ENCODE results near the gene ACTN1.

The ACTN1 gene

GRCh38 chr14:68968721-68969120 lies 10.4 kb downstream of the ACTN1 start:
- DNase-seq = no peak

GRCh38 chr14:68968051-68968450 lies 11.1 kb downstream of the ACTN1 start:
- no peak for DNase-seq

GRCh38 chr14:68967459-68967940 lies 11.6 kb downstream of the ACTN1 start:
- DNase-seq = no peak

- no peak for DNase-seq
Observed at GRCh38 chr14:68966872-68967301, 12.2 kb downstream of the ACTN1 start.

- no peak for DNase-seq
Observed at GRCh38 chr14:68965261-68965761, 13.8 kb downstream of the ACTN1 start.

- DNase-seq = no peak
Observed at GRCh38 chr14:68964300-68965093, 14.6 kb downstream of the ACTN1 start.

GRCh38 chr14:68962681-68963080 lies 16.4 kb downstream of the ACTN1 start:
- no peak for DNase-seq

- DNase-seq = peak in 2 of 14 donors; percentile 15 to 80
Observed at GRCh38 chr14:68961781-68962584, 17.1 kb downstream of the ACTN1 start.

- no peak for DNase-seq
Observed at GRCh38 chr14:68961361-68961760, 17.7 kb downstream of the ACTN1 start.

- no peak for DNase-seq
Observed at GRCh38 chr14:68960123-68960522, 19.0 kb downstream of the ACTN1 start.

- no peak for DNase-seq
Observed at GRCh38 chr14:68959035-68959434, 20.1 kb downstream of the ACTN1 start.

- no peak for DNase-seq
Observed at GRCh38 chr14:68958553-68958952, 20.5 kb downstream of the ACTN1 start.

GRCh38 chr14:68957775-68958174 lies 21.3 kb downstream of the ACTN1 start:
- DNase-seq = no peak

- DNase-seq = no peak
Observed at GRCh38 chr14:68956724-68957123, 22.4 kb downstream of the ACTN1 start.

- no peak for DNase-seq
Observed at GRCh38 chr14:68955851-68956179, 23.3 kb downstream of the ACTN1 start.

- DNase-seq = no peak
Observed at GRCh38 chr14:68955164-68955850, 23.8 kb downstream of the ACTN1 start.

- DNase-seq = no peak
Observed at GRCh38 chr14:68953196-68953555, 25.9 kb downstream of the ACTN1 start.

GRCh38 chr14:68952531-68953195 lies 26.4 kb downstream of the ACTN1 start:
- DNase-seq = no peak

GRCh38 chr14:68951800-68952530 lies 27.1 kb downstream of the ACTN1 start:
- no peak for DNase-seq

GRCh38 chr14:68951035-68951797 lies 27.9 kb downstream of the ACTN1 start:
- DNase-seq = peak in 2 of 14 donors; percentile 26 to 83

GRCh38 chr14:68950111-68950510 lies 29.0 kb downstream of the ACTN1 start:
- DNase-seq = no peak

All from C1 segment of cervical spinal cord (tissue), 14 donors.